GOT3 (cell line): ENCODE data around the gene DPH5.
"Not testable (repeated sequence)": the region's sequence is repeated elsewhere in the genome, so short reads cannot be mapped to it uniquely, and the experiment has no call there.

ENCODE experiments used
- DNase-seq: peaks from one replicate; lab custom pipeline; 2025; ENCODE audit warnings: mixed read lengths; lab: John Stamatoyannopoulos, UW

DPH5 gene

GRCh38 chr1:101032129-101032528, 6.5 kb upstream of the DPH5 start:
- DNase-seq: not testable (repeated sequence)

DNA sequence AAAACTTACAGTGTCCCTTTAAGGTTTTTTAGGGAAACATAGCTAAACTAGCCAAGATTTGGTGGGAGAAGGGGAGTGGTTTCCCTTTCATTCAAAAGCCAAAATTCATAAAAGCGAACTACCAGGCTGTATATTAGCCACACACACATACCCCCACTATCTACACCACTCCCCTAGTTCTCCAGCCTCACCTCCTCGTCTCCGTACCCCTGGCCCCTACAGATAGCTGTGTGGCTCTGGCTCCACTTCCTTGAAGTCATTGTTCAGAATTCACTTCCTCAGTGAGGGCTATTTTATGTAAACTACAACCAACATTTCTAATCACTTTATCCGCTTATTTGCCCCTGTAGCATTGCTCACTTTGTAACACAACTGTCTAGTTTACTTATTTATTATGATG, 5.3 kb upstream of the DPH5 start:
- no peak for DNase-seq

GRCh38 chr1:101029184-101029583, 3.6 kb upstream of the DPH5 start:
- no peak for DNase-seq

DNA sequence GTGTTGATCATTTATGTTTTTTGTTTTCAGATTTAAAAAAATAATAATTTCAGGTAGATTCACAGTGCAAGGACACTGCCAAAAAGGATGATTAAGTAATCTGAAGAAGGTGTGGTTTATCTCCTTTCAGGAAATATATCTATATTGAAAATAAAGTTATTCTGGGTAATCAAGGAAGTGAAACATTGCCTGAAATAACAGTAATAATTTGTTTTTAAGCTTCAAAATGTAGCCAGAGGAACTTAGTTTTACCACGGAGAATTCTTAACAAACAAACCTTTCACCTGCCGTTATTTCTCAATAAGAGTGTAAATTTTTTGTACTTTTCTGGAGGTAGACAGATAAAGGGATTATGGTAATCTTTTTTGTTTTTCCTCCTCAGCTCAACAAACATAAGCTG, 2.9 kb upstream of the DPH5 start:
- no peak for DNase-seq

DNA sequence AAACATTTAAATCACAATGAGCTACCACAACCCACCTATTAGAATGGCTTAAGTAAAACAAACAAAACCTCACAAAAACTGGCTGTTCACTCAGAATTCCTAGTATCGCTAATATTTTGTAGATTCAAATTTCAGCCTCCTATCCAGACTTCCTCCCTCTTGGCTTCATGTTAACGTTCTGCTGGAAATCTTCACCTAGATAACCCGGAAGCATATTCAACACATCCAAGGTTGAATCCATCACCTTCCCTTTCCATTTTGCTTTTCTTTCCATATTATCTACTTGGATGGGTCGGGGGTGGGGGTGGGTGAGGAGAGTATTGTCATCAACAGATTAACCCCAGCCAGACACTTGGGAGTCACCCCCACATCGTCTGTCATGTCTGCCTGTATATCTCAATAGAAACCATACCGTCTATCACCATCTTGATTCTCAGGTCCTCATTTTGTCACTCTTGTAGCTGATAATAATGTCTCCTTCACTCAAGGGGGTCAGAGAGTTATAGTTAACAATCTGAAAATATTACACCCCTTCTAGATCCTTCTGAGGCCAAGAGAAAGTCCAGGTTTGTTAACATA, 1.7 kb upstream of the DPH5 start:
- no peak for DNase-seq

- no peak for DNase-seq
These were observed 825 bp upstream of the DPH5 start for GRCh38 chr1:101026430-101026788.

DNA sequence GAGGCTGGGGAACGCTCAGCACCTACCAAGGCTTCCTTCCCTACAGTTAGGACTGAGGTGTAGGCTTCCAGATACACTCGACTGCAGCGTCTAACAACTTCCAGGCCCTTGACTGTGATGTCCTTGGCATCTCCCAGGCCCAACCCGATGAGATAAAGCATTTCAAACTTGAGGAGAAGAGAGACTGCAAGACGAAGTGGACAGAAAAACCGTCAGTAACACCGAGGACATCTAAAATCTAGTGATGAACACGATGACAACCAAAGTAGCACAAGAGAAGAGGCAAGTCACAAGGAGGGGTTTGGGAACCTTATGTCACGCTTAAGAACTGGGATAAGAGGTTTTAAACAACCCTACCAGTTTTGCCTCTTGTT, 314 bp downstream of the DPH5 start:
- no peak for DNase-seq

- DNase-seq: no peak
These were observed 3.3 kb downstream of the DPH5 start for GRCh38 chr1:101022294-101022693.

DNA sequence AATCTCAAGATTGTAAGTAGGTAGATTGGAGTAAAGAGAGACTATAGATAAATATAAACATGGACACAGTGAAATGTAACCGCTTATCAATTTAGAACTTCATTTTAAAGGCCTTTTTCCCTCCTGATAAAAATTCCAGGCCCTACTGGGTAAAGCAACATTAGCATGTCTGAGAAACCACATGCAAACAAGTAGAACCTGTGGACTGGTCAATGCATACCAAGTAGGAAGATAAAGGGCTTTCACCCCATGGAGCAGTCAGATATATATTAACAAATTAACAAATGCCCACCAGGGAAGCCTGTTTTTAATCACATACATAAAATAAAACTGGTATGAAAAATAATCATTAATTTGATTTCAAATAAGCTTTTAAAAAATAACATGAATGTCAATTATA, 8.1 kb downstream of the DPH5 start:
- DNase-seq: no peak

GRCh38 chr1:101013776-101014175, 11.8 kb downstream of the DPH5 start:
- DNase-seq: no peak

GRCh38 chr1:101008229-101008834, 17.3 kb downstream of the DPH5 start:
- no peak for DNase-seq

DNA sequence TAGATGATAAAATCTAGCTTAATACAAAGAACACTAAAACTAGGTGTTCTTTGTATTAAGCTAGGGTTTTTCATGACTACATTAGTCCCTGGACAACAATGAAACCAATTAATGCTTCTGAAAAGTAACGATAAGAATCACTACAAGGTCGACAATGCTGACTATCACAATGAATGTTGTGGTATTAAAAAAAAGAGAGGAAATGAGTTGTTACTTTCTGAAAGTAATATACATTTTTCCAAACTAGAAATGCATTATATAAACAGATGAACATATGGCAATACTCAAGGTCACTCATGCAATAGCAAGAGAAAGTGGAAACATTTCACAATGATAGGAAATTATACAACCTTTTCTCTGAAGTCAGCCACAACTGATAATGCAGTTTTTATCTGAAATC, 19.0 kb downstream of the DPH5 start:
- no peak for DNase-seq

DNA sequence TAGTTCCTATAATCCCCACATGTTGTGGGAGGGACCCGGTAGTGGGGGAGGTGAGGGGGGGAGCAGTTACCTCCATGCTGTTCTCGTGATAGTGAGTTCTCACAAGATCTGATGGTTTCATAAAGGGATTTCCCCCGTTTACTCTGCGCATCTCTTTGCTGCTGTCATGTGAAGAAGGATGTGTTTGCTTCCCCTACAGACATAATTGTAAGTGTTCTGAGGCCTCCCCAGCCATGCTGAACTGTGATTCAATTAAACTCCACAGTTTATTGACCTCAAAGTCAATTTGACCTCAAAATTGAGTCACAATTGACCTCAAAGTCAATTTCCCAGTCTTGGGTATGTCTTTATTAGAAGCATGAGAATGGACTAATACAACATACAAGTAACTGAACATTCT, 19.7 kb downstream of the DPH5 start:
- no peak for DNase-seq

- DNase-seq: no peak
These were observed 20.4 kb downstream of the DPH5 start for GRCh38 chr1:101005183-101005582.

GRCh38 chr1:101004670-101005069, 20.9 kb downstream of the DPH5 start:
- no peak for DNase-seq

DNA sequence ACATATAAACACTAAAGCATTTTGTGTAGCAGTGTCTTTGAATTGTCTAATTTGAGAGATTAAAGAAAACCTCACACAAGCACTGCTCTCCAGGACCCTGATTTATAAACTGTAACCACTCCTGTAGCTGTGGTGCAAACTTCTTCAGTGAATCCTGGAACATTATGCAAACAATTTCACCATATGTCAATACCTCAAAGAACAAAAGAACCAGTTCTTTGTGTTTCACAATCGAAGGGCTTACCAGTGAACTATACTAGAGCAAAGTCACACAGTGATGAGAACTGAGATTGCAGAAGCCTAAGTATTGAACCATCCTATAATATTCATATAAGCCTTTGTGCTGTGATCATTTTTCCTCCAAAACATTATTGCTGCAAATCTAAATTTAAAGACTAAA, 21.5 kb downstream of the DPH5 start:
- no peak for DNase-seq

GRCh38 chr1:101003012-101003650, 22.5 kb downstream of the DPH5 start:
- DNase-seq: no peak

DNA sequence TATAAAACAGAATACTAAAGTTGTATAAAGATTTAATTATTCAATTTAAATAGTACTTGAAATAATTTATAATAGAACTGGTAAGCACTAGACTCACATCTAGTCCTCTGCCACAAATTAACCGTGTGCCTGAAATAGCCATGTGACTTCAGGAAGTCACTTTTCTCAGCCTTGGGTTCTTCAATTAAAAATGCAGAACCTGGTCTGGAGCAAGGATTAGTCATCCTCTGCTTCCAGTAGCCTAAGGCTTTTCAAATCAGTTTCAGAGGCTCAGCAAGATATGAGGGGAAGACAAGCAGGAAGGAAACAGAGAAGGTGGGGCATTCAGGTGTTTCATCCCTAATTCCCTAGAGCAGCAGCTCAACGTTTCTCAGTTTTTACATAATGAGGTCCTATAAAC, 23.0 kb downstream of the DPH5 start:
- no peak for DNase-seq

- no peak for DNase-seq
These were observed 25.3 kb downstream of the DPH5 start for GRCh38 chr1:101000131-101000873.

DNA sequence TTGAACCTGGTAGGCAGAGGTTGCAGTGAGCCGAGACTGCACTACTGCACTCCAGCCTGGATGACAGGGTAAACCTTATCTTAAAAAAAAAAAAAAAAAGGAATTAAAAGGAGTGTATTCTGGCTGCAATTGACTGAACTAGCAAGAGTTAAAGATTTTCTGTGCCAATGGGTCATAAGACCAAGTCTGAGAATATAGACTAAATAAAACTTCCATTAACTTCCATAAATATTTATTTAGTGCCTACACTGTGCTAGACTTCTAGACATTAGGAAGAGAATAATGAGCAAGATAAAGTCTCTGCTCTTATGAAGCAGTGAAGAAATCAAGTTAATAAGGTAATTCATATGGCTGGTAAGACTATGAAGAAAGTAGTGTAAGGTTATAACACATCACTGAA, 27.2 kb downstream of the DPH5 start:
- DNase-seq: no peak

DNA sequence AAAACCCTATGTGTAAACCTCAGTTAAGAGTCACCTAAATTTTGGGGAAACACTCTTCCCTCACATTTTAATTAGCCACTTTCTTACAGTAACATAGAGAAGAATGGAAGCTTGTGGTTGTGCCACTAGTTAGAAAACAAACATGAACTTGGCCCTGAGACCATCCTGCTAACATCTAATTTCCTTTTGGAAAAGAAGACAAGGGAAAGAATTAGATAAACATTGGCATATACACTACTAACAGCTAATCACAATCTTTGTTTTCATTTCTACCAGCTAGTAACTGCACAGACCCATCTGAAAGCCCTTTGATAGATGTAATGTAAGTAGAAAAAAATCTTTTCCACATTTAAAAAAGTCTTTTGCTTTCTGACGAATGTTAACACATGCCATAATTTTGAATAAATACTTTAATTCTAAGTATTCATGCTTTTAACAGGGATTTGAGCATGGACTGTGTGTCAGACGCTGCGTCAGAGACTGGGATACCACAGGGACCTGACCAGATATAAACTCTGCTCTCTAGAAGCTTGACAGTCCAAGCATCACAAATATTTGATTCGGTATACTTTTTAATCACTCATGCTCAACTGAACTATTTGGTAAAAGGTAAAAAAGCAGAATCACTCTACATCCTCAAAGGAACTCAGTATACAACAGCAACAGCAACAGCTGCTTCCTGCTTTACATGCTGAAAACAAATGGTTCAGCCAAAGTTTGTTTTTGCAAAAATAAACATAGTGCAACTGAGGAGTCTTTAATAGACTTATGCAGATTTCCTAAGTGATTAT, 30.2 kb downstream of the DPH5 start:
- no peak for DNase-seq

GRCh38 chr1:100989306-100990077, 36.1 kb downstream of the DPH5 start:
- DNase-seq: no peak
